Upper lobe of left lung (tissue), 4 donors: Measurements from ENCODE around the gene TBC1D16.
"Not testable (repeated sequence)": the region's sequence is repeated elsewhere in the genome, so short reads cannot be mapped to it uniquely, and the experiment has no call there.

Source experiments
- POLR2AphosphoS5 ChIP-seq, 2 donors: sonication (generic); formaldehyde crosslinking; IDR thresholded peaks; one replicate each; pipeline ENCODE4 v1.5.1; 2017; ENCODE audit warnings: antibody characterized with exemption in 2 of 2
- TF ChIP-seq, protein P1 (sequence below), 6 experiments: fragments of 450-650 bp in 4 of 6; fragments of 200-600 bp in 2 of 6; sonication (generic) in 2 of 6; IDR thresholded peaks; one replicate each; pipeline ENCODE4 v1.5.1; 2016 to 2019; ENCODE audit warnings: antibody characterized with exemption in 6 of 6

DNA sequence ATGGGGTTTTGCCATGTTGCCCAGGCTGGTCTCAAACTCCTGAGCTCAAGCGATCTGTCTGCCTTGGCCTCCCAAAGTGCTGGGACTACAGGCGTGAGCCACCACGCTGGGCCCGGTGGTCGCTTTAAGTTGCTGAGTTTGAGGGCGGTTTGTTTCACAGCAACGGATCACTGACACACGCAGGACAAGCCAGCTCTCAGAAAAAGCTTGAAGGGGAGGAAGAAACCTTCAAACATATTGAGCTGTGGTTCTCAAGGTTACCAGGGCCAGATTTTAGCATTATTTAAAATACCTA, 79.3 kb downstream of the TBC1D16 start:
- TF ChIP-seq POLR2AphosphoS5 (IDR thresholded peaks at IDR 0.05) = not testable (repeated sequence)
- TF ChIP-seq, protein P1, sequence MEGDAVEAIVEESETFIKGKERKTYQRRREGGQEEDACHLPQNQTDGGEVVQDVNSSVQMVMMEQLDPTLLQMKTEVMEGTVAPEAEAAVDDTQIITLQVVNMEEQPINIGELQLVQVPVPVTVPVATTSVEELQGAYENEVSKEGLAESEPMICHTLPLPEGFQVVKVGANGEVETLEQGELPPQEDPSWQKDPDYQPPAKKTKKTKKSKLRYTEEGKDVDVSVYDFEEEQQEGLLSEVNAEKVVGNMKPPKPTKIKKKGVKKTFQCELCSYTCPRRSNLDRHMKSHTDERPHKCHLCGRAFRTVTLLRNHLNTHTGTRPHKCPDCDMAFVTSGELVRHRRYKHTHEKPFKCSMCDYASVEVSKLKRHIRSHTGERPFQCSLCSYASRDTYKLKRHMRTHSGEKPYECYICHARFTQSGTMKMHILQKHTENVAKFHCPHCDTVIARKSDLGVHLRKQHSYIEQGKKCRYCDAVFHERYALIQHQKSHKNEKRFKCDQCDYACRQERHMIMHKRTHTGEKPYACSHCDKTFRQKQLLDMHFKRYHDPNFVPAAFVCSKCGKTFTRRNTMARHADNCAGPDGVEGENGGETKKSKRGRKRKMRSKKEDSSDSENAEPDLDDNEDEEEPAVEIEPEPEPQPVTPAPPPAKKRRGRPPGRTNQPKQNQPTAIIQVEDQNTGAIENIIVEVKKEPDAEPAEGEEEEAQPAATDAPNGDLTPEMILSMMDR (IDR thresholded peaks at IDR 0.05) = not testable (repeated sequence)
